GM21529 (cell line): ENCODE data around the gene GLP1R.
A peak's percentile ranks its signal among the peaks of the same experiment; 100 is the strongest.

Experiments
- ATAC-seq: cut with Tn5 transposase; IDR thresholded peaks from one replicate; pipeline ENCODE4 v1.9.1; 2021; ENCODE audit not compliant: unreplicated experiment

The GLP1R gene

GRCh38 chr6:39085129-39085797, 36.7 kb downstream of the GLP1R start:
- no peak for ATAC-seq

- peak; percentile 95 for ATAC-seq
These were observed 37.7 kb downstream of the GLP1R start for GRCh38 chr6:39086294-39086693.

DNA sequence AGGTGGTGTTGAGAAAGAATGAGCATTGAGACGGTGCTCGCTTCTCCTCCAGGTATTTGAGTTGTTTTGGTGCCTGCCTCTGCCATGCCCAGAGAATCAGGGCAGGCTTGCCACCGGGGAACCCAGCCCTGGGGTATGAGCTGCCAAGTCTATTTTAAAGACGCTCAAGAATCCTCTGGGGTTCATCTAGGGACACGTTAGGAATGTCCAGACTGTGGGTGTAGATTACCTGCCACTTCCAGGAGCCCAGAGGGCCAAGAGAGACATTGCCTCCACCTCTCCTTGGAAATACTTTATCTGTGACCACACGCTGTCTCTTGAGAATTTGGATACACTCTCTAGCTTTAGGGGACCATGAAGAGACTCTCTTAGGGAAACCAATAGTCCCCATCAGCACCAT, 38.1 kb downstream of the GLP1R start:
- no peak for ATAC-seq

DNA sequence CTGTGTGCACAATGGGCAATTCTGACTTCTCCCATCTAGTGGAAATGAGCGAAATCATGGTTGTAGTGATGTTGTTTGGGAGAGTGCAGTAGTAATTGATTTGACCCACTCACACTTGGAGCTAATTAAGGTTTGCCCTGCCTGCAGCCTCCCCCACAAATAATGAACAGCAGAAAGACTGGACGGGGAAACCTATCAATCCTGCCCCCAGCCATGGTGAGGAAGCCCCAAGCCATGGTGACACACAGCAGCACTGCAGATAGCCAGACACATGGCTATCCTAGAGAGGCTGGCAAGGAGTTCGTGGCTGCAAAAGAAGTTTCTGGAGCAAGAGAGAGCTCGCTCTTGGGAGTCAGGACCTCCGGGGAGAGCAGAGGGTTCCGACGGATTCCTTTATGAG, 38.6 kb downstream of the GLP1R start:
- ATAC-seq, result no peak

DNA sequence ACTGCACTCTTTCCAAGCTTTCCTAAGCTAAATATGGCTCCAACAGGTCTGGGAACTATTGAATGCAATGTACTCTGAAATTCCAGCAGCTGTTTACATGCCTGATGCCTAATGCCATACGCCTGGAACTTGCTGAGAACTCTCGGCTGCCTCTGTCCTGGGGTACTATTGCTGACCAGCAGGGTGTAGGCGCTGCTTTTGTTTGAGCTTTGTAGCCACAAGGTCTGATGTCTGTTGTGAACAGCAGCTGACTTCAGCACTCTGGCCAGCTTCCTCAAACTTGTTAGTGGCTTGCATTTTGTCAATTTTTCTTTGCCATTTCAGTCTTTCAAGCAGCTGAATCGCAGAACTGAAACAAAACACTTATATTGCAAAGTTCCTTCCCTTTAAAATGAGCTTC, 39.8 kb downstream of the GLP1R start:
- no peak for ATAC-seq

DNA sequence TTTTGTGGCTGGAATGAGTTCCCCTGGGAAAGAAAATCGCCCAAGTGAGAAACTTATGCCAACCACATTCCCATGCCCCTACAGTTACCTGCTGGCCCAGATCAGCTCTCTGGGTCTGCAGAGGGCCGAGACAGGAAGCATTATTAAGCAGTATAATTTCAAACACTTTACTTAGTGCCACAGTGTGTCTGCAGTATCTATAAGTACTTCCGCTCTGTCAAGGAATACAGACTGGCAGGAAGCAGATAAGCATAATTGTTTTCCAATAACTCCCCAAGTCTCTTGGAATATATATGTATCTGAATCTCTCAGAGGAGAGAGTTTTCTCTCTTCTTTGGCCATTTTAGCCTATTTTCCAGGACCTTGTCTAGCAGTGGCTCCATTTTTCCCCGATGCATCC, 41.5 kb downstream of the GLP1R start:
- ATAC-seq, result no peak

GRCh38 chr6:39091220-39091619, 42.6 kb downstream of the GLP1R start:
- no peak for ATAC-seq

DNA sequence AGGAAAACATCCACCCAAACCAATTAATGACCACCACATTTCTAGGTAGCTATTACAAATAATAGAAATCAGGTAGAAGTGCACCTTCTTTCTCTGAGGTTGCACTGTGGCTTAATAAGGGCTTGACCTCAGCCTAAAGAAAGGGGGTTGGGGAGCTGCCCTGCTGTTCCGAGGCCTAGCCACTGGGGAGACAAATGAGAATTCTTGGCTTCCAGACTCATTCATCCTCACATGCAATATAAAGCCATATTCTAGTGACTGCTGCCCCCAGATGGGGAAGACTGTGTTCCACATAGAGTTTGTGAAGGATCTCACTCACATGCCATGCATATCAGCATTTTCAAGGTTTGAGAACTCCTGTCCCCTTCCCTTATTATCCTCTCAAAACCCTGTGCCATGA, 43.5 kb downstream of the GLP1R start:
- no peak for ATAC-seq

GRCh38 chr6:39093149-39093708, 44.6 kb downstream of the GLP1R start:
- no peak for ATAC-seq

- no peak for ATAC-seq
These were observed 47.0 kb downstream of the GLP1R start for GRCh38 chr6:39095578-39095977.

- ATAC-seq, result no peak
These were observed 51.8 kb downstream of the GLP1R start for GRCh38 chr6:39100358-39100757.

GRCh38 chr6:39102071-39102820, 53.7 kb downstream of the GLP1R start:
- peak; percentile 67 for ATAC-seq

- ATAC-seq, result peak; percentile 84
These were observed 54.2 kb downstream of the GLP1R start for GRCh38 chr6:39102821-39103136.

DNA sequence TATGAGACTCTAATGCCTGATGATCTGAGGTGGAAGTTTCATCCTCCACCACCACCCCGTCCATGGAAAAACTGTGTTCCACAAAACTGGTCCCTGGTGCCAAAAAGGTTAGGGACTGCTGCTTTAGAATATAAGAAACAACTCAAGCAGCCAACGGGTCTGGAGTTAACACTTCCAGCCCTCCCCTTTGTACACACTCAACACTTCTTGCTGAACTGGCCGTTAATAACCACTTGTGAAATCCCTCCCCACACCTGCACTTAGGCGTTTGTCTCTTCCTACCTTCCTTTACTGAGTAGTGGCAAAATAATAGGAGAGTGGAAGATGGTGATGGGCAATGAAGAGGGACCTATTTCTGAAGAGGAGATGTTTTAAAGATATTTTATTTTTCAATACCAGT, 55.9 kb downstream of the GLP1R start:
- no peak for ATAC-seq

DNA sequence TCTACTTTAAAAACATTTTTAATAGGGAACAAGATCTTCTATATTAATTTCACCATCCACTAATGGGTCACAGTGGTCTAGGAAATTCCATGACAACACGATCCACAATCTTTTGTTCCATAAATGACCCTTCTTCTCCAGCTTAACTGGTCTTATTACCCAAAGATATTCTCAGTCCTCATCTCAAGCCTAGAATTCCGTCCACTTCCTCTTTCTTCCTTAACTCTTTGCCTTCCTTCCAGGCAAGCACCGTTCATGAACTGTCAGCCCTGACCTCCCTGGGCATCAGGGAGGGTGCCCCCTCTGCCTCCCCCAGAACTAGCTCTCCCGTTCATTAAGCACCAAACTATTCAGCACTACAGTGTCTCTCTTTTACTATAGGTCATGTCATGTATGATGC, 58.5 kb downstream of the GLP1R start:
- no peak for ATAC-seq

GRCh38 chr6:39107641-39108040, 59.1 kb downstream of the GLP1R start:
- no peak for ATAC-seq

GRCh38 chr6:39108041-39108839, 59.7 kb downstream of the GLP1R start:
- no peak for ATAC-seq

DNA sequence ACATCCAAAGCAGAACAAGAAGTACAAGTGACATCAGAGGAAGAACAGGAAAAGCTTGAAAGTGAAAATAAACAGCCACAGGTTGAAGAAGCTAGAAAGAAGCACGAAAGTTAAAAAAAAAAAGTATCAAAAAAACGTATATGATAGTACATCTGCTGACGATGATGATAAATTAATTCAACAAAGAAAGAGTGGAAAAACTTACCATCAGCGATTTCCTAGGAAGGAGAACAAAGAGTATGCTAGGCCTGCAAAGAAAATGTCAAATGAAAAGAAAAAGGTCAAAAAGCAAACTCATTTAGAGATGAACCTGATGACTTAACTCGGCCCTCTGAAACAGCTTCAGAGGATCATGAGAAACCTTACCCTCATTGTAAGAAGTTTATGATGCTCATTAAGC, 62.7 kb downstream of the GLP1R start:
- ATAC-seq, result no peak

- ATAC-seq, result no peak
These were observed 65.2 kb downstream of the GLP1R start for GRCh38 chr6:39113788-39114187.

GRCh38 chr6:39114388-39114703, 65.8 kb downstream of the GLP1R start:
- ATAC-seq, result peak; percentile 14

GRCh38 chr6:39114704-39115599, 66.4 kb downstream of the GLP1R start, which contains the start of gene SAYSD1:
Gene SAYSD1, minus strand, starts transcription at chr6:39115186. Its CDS starts 97 bp downstream, at chr6:39115089.
- peak; percentile 93 for ATAC-seq
